NT2/D1 (cell line): Measurements from ENCODE around the gene ZNF683.

Experiments
- DNase-seq: peaks from one replicate; pipeline ENCODE4 v3.0.0-alpha.2; 2011; ENCODE audit warnings: low read depth, low spot score
- H3K27me3 ChIP-seq: 2 replicates; pipeline ENCODE4 v1.6.0; 2011; ENCODE audit warnings: mild to moderate bottlenecking; ENCODE audit not compliant: insufficient read length, insufficient read depth
- H3K36me3 ChIP-seq: 2 replicates; pipeline ENCODE4 v1.6.1; 2011; ENCODE audit warnings: mild to moderate bottlenecking, low read length, mixed read lengths; ENCODE audit not compliant: insufficient read depth, insufficient read length
- H3K4me1 ChIP-seq: 2 replicates; pipeline ENCODE4 v1.5.1; 2011; ENCODE audit not compliant: insufficient read depth, insufficient read length
- H3K4me3 ChIP-seq: 2 replicates; pipeline ENCODE4 v1.5.1; 2011; ENCODE audit warnings: low read depth; ENCODE audit not compliant: insufficient read length
- H3K9ac ChIP-seq: 2 replicates; pipeline ENCODE4 v1.6.0; 2011; ENCODE audit warnings: low read depth; ENCODE audit not compliant: insufficient read length
- H3K9me3 ChIP-seq: 2 replicates; pipeline ENCODE4 v1.5.1; 2011; ENCODE audit warnings: mild to moderate bottlenecking, low read length; ENCODE audit not compliant: insufficient read depth
- SUZ12 ChIP-seq: IDR thresholded peaks from 2 replicates; pipeline ENCODE4 v1.6.1; 2011; ENCODE audit not compliant: insufficient read length, insufficient read depth; ENCODE audit errors: extremely low read depth
- YY1 ChIP-seq: IDR thresholded peaks from 2 replicates; pipeline ENCODE4 v1.6.1; 2011; ENCODE audit not compliant: insufficient read length, insufficient read depth
- ZNF274 ChIP-seq: IDR thresholded peaks from 2 replicates; pipeline ENCODE4 v1.6.1; 2011; ENCODE audit warnings: mild to moderate bottlenecking, low read depth, low read length

The ZNF683 gene

DNA sequence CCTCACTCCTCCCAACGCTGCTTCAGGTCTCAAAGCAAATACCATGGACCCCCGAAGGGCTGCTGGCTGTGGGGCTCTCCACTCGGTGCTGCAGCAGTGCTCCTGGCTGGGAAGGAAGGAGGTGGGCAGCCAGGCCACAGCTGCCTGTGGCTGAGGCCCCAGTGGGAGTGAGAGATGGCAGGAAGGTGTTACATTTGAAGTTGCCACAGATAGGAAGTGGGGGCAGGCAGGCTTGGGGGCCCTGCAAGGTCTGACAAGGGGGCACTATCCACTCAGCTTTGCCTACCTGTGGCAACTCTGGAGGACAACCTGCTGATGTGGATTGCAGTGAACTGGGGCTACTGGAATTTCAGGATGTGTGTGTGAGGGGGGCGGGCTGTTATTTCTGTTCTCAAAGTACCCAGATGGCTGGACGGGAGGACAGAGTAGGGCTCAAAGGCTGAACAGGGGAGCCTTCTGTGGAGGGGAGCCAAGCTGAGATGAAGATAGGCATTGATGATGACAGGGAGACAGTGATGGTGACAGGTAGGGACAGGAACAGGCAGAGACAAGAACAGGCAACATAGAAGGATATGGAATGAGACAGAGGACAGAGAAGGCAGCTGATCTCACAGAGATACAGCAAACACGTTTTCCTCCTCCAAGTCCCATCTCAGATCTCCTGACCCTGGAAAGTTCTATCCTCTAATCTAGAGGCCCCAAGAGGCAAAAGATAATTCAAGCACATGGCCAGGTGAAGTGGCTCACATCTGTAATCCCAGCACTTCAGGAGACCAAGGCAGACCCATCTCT is 1.8 kb downstream of the ZNF683 start:
- no peak for DNase-seq
- H3K36me3 ChIP-seq = no peaks in the 10 kb centered on the region
- TF ChIP-seq ZNF274 (no peak), YY1 (no peak), SUZ12 (no peak)
- H3K27me3 ChIP-seq = no peaks in the 10 kb centered on the region
- peaks cover 7% of the 10 kb centered on the region for H3K4me1 ChIP-seq
- no peak overlapping the region for H3K9ac ChIP-seq
- no peak overlapping the region for H3K4me3 ChIP-seq
- H3K9me3 ChIP-seq = peaks cover 10% of the 10 kb centered on the region; the same call in 1 of the 2 replicates

- no peak for TF ChIP-seq ZNF274
- no peak for TF ChIP-seq YY1
- no peak for TF ChIP-seq SUZ12
Observed at GRCh38 chr1:26368486-26368885, 4.1 kb downstream of the ZNF683 start.

GRCh38 chr1:26368006-26368405 is 4.5 kb downstream of the ZNF683 start:
- TF ChIP-seq YY1 (no peak), ZNF274 (no peak), SUZ12 (no peak)
- H3K4me3 ChIP-seq = no peak overlapping the region
- no peaks in the 10 kb centered on the region for H3K36me3 ChIP-seq
- H3K9ac ChIP-seq = no peak overlapping the region
- DNase-seq = no peak
- H3K9me3 ChIP-seq = peaks cover 10% of the 10 kb centered on the region; the same call in 1 of the 2 replicates
- H3K27me3 ChIP-seq = peaks cover 18% of the 10 kb centered on the region
- peaks cover 2% of the 10 kb centered on the region for H3K4me1 ChIP-seq

More at GRCh38 chr1:26368486-26368885, 4.1 kb downstream of the ZNF683 start:
- Histone ChIP-seq H3K4me3 (no peak overlapping the region), H3K27me3 (peaks cover 16% of the 10 kb centered on the region), H3K9ac (no peak overlapping the region), H3K4me1 (peaks cover 2% of the 10 kb centered on the region), H3K9me3 (peaks cover 10% of the 10 kb centered on the region; the same call in 1 of the 2 replicates), H3K36me3 (no peaks in the 10 kb centered on the region)
- DNase-seq = no peak

DNA sequence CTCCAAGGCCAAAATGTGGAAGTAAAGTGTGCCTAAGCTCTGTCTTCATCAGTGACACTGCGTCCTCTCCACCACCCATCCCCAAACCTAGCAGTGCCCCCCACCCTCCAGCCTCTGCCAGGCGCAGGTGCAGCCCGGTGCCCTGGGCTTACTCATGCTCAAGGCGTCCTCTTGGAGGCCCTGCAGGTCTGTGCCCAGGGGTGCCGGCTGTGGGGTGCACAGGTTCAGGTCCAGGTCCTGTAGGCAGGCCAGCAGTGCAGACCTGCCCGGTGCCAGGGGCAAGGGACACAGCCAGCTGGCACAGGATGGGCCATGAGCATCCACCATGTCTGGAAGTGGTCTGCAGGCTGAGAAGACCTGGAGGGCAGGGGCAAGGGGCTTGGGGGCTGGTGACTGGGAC is 5.1 kb downstream of the ZNF683 start:
- no peak for DNase-seq
- TF ChIP-seq YY1 = no peak
- no peak for TF ChIP-seq SUZ12
- TF ChIP-seq ZNF274 = no peak
- no peak overlapping the region for H3K4me3 ChIP-seq
- H3K36me3 ChIP-seq = no peaks in the 10 kb centered on the region
- peaks cover 2% of the 10 kb centered on the region for H3K4me1 ChIP-seq
- no peak overlapping the region for H3K9ac ChIP-seq
- peaks cover 10% of the 10 kb centered on the region; the same call in 1 of the 2 replicates for H3K9me3 ChIP-seq
- H3K27me3 ChIP-seq = peaks cover 24% of the 10 kb centered on the region

DNA sequence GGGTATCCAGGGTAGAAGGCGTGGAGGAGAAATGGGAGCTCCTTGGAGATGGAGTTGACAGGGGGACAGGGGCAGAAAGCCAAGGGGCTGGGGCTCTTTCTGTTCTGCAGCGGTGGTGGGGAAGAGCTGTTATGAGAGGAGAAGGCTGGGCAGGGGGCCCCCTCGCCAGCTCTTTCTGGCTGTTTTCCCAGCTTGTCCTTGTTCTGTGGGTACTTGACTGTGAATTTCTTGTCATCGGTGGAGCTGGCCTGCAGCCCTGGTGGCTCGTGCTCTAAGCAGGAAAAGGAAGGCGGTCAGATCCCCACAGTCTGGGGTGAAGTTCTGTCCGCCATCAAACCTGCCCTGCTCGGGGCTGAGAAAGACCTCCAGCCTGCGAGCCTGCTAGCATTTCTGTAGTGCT is 7.6 kb downstream of the ZNF683 start:
- DNase-seq = no peak
- TF ChIP-seq YY1 (no peak), SUZ12 (no peak), ZNF274 (no peak)
- H3K4me3 ChIP-seq = no peak overlapping the region

GRCh38 chr1:26363549-26364448 is 8.8 kb downstream of the ZNF683 start:
- Histone ChIP-seq H3K4me3 (no peak overlapping the region), H3K9ac (no peak overlapping the region), H3K36me3 (no peaks in the 10 kb centered on the region), H3K4me1 (peaks cover 16% of the 10 kb centered on the region), H3K9me3 (no peaks in the 10 kb centered on the region), H3K27me3 (peaks cover 59% of the 10 kb centered on the region)
- no peak for TF ChIP-seq YY1
- no peak for TF ChIP-seq SUZ12
- no peak for TF ChIP-seq ZNF274
- DNase-seq = peak; percentile 91

More for the DNA sequence above, 7.6 kb downstream of the ZNF683 start:
- no peak overlapping the region for H3K9ac ChIP-seq
- no peaks in the 10 kb centered on the region for H3K36me3 ChIP-seq
- H3K4me1 ChIP-seq = peaks cover 16% of the 10 kb centered on the region
- peaks cover 48% of the 10 kb centered on the region for H3K27me3 ChIP-seq
- no peaks in the 10 kb centered on the region for H3K9me3 ChIP-seq

DNA sequence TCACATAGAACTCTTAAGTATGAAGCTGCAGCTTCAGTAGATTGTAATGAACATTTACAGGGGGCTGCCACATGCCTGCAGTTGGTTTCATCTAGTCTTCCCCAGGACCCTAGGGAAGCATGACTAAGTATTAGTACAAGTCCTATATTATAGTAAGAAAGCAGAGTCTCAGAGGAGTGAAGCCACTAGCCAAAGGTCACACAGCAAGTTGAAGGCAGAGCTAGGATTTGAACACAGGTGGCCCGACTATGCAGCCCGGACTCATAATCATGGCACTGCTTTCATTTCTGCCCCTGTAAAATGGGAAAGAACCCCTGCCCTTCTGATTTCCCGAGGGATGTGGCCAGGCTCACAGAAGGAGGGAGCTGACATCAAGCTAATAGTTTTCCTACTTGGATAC is 10.2 kb downstream of the ZNF683 start:
- no peak overlapping the region for H3K4me3 ChIP-seq
- TF ChIP-seq SUZ12 (no peak), YY1 (no peak), ZNF274 (no peak)
- H3K4me1 ChIP-seq = peaks cover 20% of the 10 kb centered on the region
- DNase-seq = no peak
- no peaks in the 10 kb centered on the region for H3K9me3 ChIP-seq
- H3K36me3 ChIP-seq = no peaks in the 10 kb centered on the region
- H3K27me3 ChIP-seq = peaks cover 62% of the 10 kb centered on the region
- no peak overlapping the region for H3K9ac ChIP-seq
